ENCODE results near the gene ANKS1A.
"Not testable (repeated sequence)": the region's sequence is repeated elsewhere in the genome, so short reads cannot be mapped to it uniquely, and the experiment has no call there.

ANKS1A gene

GRCh38 chr6:34992376-34992775 is 103.3 kb downstream of the ANKS1A start:
- DNase-seq (ENCODE audit: low read depth): no peak

- no peak for DNase-seq (ENCODE audit: low read depth)
Measured at GRCh38 chr6:34993213-34993612, 104.2 kb downstream of the ANKS1A start.

GRCh38 chr6:34994693-34995092 is 105.6 kb downstream of the ANKS1A start:
- no peak for DNase-seq (ENCODE audit: low read depth)

- not testable (repeated sequence) for DNase-seq (ENCODE audit: low read depth)
Measured at GRCh38 chr6:34998417-34998816, 109.4 kb downstream of the ANKS1A start.

GRCh38 chr6:34999153-34999552 is 110.1 kb downstream of the ANKS1A start:
- DNase-seq (ENCODE audit: low read depth): not testable (repeated sequence)

- DNase-seq (ENCODE audit: low read depth): not testable (repeated sequence)
Measured at GRCh38 chr6:34999962-35000361, 110.9 kb downstream of the ANKS1A start.

- not testable (repeated sequence) for DNase-seq (ENCODE audit: low read depth)
Measured at GRCh38 chr6:35001349-35001748, 112.3 kb downstream of the ANKS1A start.

- not testable (repeated sequence) for DNase-seq (ENCODE audit: low read depth)
Measured at GRCh38 chr6:35003886-35004530, 115.0 kb downstream of the ANKS1A start.

GRCh38 chr6:35007016-35007415 is 118.0 kb downstream of the ANKS1A start:
- DNase-seq (ENCODE audit: low read depth): no peak

- DNase-seq (ENCODE audit: low read depth): no peak
Measured at GRCh38 chr6:35008858-35009257, 119.8 kb downstream of the ANKS1A start.

GRCh38 chr6:35011096-35012041 is 122.3 kb downstream of the ANKS1A start:
- DNase-seq (ENCODE audit: low read depth): no peak

GRCh38 chr6:35013701-35014100 is 124.6 kb downstream of the ANKS1A start:
- DNase-seq (ENCODE audit: low read depth): no peak

- DNase-seq (ENCODE audit: low read depth): no peak
Measured at GRCh38 chr6:35014341-35014740, 125.3 kb downstream of the ANKS1A start.

GRCh38 chr6:35014786-35015185 is 125.7 kb downstream of the ANKS1A start:
- peak; percentile 48 for DNase-seq (ENCODE audit: low read depth)

- DNase-seq (ENCODE audit: low read depth): no peak
Measured at GRCh38 chr6:35015476-35015875, 126.4 kb downstream of the ANKS1A start.

- no peak for DNase-seq (ENCODE audit: low read depth)
Measured at GRCh38 chr6:35015996-35016395, 126.9 kb downstream of the ANKS1A start.

GRCh38 chr6:35016502-35017321 is 127.7 kb downstream of the ANKS1A start:
- no peak for DNase-seq (ENCODE audit: low read depth)

- DNase-seq (ENCODE audit: low read depth): no peak
Measured at GRCh38 chr6:35017411-35018181, 128.5 kb downstream of the ANKS1A start.

- DNase-seq (ENCODE audit: low read depth): no peak
Measured at GRCh38 chr6:35018182-35018519, 129.1 kb downstream of the ANKS1A start.

GRCh38 chr6:35018746-35019145 is 129.7 kb downstream of the ANKS1A start:
- DNase-seq (ENCODE audit: low read depth): no peak

GRCh38 chr6:35019171-35019570 is 130.1 kb downstream of the ANKS1A start:
- no peak for DNase-seq (ENCODE audit: low read depth)

- no peak for DNase-seq (ENCODE audit: low read depth)
Measured at GRCh38 chr6:35019831-35020230, 130.8 kb downstream of the ANKS1A start.
